Choroid plexus epithelial cell (primary cell): Measurements from ENCODE around the gene DHH.

Experiments
- DNase-seq: peaks from one replicate; pipeline ENCODE4 v3.0.0-alpha.2; 2010; ENCODE audit warnings: low read depth
- H3K4me3 ChIP-seq: 2 replicates; pipeline ENCODE4 v1.5.1; 2011; ENCODE audit warnings: low read depth, mild to moderate bottlenecking, control low read depth, low read length, moderate library complexity
- TF ChIP-seq, protein P1 (sequence below): conservative IDR thresholded peaks from 2 replicates; pipeline ENCODE4 v1.5.1; 2011; ENCODE audit warnings: low read depth, mild to moderate bottlenecking, control low read depth, inconsistent platforms, low read length, moderate library complexity

DHH gene

GRCh38 chr12:49041881-49042484 lies 52.6 kb downstream of the DHH start:
- TF ChIP-seq, protein P1, sequence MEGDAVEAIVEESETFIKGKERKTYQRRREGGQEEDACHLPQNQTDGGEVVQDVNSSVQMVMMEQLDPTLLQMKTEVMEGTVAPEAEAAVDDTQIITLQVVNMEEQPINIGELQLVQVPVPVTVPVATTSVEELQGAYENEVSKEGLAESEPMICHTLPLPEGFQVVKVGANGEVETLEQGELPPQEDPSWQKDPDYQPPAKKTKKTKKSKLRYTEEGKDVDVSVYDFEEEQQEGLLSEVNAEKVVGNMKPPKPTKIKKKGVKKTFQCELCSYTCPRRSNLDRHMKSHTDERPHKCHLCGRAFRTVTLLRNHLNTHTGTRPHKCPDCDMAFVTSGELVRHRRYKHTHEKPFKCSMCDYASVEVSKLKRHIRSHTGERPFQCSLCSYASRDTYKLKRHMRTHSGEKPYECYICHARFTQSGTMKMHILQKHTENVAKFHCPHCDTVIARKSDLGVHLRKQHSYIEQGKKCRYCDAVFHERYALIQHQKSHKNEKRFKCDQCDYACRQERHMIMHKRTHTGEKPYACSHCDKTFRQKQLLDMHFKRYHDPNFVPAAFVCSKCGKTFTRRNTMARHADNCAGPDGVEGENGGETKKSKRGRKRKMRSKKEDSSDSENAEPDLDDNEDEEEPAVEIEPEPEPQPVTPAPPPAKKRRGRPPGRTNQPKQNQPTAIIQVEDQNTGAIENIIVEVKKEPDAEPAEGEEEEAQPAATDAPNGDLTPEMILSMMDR: no peak
- no peak for DNase-seq
- no peak overlapping the region for H3K4me3 ChIP-seq

DNA sequence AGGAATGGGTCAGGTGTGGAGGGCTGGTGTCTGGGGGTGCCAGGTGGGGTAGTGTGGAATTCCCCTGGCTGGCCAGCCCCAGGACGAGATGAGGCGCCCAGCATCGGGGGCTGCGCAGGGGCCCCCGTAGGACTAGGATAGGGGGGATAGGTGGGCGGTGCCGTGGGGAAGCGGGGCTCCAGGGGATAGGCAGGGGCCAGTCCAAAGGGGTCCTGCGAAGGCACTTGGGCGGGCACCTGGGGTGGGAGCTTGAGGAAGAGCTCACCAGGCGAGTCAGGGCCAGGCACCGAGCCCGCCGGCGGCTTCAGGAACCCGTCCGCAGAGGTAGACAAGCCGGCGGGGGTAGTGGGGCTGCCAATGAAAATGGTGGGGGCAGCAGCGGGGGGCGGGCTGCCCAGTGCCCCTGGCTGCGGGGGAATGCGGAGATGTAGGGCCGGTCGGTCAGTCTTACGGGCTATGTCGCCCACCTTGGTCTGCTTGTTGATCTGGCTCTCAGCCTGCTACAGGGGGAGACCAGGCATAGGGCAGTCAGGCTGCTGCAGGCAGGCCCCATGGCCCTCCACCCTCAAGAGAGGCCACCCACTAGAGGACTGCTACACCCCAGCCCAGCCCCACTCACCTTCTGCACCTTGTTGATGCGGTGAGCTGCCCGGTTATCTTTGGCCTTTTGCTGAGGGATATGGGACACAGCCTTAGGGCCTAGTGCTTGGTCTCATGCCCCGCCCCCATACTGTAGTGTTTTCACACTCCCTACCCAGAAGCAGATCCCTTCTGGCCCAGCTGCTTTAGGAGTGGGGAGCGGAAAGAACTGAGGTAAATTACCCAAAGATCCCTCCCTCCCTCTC lies 53.3 kb downstream of the DHH start:
- no peak for DNase-seq
- TF ChIP-seq, protein P1: no peak
- no peak overlapping the region for H3K4me3 ChIP-seq

DNA sequence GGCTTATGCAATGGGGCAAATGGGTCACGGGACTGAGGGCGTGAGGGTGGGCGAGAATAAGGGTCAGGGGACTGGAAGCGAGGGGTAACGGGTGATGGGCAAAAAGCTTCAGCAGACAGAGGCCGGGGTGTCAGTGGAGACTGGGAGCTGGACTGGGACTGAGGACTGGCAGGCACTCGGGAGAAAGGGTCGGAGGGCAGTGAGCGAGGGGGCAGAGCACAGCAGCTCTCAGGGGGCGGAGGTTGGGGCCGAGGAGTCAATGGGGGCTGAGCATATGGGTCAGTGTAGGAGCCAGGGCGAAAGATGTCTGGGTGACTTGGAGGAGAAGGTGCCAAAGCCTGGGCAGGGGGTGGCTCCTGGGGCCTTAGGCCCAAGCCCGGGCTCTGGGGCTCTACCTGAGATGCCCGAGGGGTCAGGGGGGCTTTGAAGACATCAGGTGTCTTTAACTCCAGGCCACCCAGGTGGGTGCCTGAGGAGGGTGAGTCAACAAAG lies 54.2 kb downstream of the DHH start:
- no peak overlapping the region for H3K4me3 ChIP-seq
- TF ChIP-seq, protein P1: no peak
- DNase-seq: no peak

DNA sequence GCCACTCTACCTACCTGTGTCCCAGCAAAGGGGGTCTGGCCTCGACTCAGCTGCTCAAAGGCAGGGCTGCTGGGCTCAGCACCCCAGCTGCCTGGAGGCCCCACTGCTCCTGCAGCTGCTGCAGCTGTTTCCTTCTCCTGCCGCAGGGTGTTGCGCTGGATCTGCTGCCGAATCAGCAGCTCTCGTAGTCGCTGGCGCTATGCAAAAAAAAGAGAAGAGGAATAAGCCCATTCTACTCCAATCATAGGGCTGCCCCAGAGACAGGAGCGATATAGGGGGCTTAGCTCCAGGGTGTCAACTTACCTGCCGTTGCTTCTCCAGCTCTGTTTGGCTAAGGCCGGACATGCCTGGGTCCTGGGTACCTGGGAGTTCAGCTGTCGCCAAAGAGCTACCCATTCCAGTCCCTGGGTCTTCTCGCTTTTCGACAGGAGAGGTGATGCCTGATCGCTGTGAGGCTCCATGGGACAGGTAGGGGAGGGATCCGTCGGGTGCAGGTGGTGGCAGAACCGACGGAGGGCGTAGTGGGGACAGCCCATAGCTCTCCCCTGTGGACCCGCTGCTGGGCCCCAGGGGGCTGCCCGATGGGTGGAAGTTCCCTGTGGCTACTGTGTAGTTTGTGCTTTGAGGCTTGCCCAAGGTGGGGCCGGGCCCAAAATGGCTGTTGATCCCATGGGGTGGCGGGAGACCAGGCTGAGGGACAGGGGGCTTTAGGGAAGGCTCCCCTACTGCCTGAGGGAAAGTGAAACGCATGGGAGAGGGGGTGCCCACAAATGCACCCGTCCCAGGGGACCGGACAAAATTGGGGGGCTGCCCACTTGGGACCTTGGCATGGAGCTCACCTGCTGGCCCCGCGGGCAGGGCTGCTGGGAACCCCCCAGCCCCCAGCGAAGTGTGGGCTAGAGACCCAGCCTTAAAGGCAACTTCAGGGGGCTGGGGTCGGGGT lies 54.9 kb downstream of the DHH start:
- no peak for DNase-seq
- TF ChIP-seq, protein P1: no peak

GRCh38 chr12:49038291-49038955 lies 56.2 kb downstream of the DHH start:
- H3K4me3 ChIP-seq: no peak overlapping the region
- DNase-seq: no peak
- TF ChIP-seq, protein P1: no peak

More for the DNA sequence above, 54.9 kb downstream of the DHH start:
- no peak overlapping the region for H3K4me3 ChIP-seq

- TF ChIP-seq, protein P1: no peak
- no peak for DNase-seq
- H3K4me3 ChIP-seq: no peak overlapping the region
Measured at GRCh38 chr12:49037947-49038237, 56.7 kb downstream of the DHH start.
